HG03175 (cell line): ENCODE data around the gene IL31.
"Not testable (repeated sequence)": the region's sequence is repeated elsewhere in the genome, so short reads cannot be mapped to it uniquely, and the experiment has no call there.

Source experiments
- ATAC-seq: cut with Tn5 transposase; IDR thresholded peaks from one replicate; pipeline ENCODE4 v1.9.1; 2021; ENCODE audit warnings: mild to moderate bottlenecking, moderate library complexity; ENCODE audit not compliant: unreplicated experiment

The IL31 gene

DNA sequence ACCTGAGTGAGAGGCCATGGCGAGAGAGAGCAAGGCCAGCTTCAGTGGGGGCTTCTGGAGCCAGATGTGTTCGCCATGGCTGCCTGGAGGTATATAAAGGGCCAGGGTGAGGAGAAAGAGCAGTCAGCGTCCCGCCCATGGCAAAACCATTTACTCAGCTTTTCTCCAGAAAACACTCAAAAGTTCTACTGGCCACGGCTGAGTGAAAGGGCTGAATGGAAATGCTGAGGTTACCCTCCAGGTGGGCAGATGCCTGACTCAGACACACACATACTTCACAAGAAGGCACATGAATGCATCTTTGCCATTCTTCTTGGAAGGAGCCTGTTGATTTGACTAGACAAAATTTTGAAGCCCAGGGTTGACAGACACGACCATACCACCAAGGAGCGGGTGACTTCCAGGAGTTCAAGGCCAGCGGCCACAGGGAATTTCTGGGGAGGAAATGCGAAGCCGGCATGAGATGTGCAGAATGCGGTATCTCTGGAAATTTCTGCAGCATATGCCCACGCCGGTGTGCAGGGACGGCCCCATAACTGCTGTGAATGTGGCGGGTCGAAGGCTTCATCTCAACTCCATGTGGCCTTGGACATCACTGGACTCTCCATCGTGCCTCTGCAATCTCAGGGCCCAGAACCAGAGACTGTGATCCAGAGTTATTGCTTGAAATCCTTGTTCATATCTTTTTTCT is at the start of gene IL31:
TSS of gene IL31 (minus strand) at position 67 of the 691 bp plus-strand sequence. CDS start at position 18, 49 bp downstream.
- ATAC-seq: no peak

GRCh38 chr12:122216445-122216844 is 42.4 kb upstream of the IL31 start:
- ATAC-seq: no peak

GRCh38 chr12:122215771-122216170 is 41.8 kb upstream of the IL31 start:
- no peak for ATAC-seq

DNA sequence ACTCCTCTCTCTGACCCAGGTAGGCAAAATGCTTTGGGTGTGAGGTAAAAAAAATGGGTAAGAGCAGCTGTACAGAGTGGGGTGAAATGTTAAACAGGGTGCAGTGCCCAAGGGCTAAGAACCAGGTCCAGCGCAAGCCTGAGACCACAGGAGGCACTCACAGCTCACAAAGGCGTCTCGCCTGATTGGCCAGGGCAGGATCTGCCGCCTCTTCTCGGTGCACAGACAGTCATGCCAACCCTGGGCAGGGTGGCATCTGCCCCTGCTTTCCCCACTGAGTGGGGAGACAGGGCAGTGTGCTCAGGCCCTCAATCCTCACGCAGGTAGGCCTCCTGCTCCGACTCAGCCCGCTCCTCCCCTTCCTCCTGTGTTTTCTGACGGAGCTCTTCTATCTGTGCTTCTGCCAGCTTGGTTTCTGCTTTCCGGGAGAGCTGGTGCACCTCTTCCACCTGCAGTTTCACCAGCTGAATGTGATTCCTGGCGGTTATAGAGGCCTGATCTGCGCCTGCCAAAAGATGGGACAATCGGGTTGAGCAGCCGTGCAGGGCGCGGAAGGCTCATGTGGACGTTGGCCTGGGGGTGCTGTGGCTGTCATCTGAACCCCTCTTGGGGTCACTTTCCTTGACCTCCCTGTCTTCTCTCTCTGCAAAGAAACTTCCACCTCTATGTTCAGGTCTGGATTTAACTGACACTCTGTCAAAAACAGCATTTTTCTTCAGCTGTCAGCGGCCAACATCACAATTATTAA is 34.2 kb upstream of the IL31 start:
- no peak for ATAC-seq

- ATAC-seq: no peak
Observed at GRCh38 chr12:122207391-122207790, 33.4 kb upstream of the IL31 start.

DNA sequence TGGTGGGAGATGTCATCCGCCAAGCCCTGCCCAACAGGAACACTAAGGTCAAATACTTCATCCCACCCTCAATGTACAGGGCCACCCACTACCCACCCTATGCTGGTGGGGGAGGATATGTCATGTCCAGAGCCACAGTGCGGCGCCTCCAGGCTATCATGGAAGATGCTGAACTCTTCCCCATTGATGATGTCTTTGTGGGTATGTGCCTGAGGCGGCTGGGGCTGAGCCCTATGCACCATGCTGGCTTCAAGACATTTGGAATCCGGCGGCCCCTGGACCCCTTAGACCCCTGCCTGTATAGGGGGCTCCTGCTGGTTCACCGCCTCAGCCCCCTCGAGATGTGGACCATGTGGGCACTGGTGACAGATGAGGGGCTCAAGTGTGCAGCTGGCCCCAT is 33.0 kb upstream of the IL31 start:
- no peak for ATAC-seq

GRCh38 chr12:122206111-122206881 is 32.3 kb upstream of the IL31 start:
- no peak for ATAC-seq

- ATAC-seq: no peak
Observed at GRCh38 chr12:122205053-122205925, 31.3 kb upstream of the IL31 start.

DNA sequence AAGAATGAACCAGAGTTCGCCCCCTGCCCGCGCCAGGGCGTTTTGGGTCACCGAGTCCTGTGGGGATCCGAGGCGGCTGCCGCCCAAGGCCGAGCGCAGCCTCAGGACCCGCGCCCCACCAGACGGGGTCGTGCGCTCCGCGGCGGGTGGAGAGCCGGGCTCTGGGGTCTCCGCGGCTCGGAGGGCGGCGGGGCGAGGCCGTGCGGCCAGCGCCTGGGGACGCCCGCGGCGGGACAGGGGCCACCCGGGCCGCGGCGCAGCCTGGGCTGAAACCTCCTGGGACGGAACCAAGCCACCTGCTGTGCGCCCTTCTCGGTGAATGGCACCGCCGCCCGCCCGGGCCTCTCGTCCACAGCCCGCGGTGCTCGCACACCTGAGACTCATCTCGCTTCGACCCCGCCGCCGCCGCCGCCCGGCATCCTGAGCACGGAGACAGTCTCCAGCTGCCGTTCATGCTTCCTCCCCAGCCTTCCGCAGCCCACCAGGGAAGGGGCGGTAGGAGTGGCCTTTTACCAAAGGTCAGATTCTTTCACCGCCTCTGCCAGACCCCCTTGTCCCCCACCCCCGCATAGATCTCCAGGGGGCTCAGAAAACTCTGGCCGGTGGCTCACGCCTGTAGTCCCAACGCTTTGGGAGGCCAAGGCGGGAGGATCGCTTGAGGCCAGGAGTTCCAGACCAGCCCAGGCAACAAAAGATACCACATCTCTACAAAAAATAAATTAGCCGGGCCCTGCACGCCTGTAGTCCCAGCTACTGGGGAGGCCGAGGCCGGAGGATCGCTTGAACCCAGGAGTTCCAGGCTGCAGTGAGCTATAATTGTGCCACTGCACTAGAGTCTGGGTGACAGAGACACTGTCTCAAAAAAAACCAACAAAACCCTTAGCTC is 30.4 kb upstream of the IL31 start:
- no peak for ATAC-seq

- no peak for ATAC-seq
Observed at GRCh38 chr12:122203301-122204166, 29.5 kb upstream of the IL31 start, which contains the start of gene B3GNT4. Gene B3GNT4, plus strand, starts transcription at chr12:122203709. Its CDS starts 910 bp downstream, at chr12:122204619.

DNA sequence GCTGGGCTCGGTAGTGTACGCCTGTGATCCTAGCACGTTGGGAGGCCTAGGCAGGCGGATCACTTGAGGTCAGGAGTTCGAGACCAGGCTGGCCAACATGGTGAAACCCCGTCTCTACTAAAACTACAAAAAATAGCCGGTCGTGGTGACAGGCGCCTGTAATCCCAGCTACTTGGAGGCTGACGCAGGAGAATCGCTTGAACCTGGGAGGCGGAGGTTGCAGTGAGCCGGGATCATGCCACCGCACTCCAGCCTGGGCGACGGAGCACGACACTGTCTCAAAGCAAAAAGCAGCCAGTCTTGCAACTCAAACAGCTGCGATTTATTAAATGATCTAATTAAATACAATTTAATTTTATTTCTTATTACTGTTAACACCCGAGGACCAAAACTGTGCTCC is 28.8 kb upstream of the IL31 start:
- ATAC-seq: not testable (repeated sequence)

GRCh38 chr12:122202017-122202416 is 28.0 kb upstream of the IL31 start:
- ATAC-seq: no peak

DNA sequence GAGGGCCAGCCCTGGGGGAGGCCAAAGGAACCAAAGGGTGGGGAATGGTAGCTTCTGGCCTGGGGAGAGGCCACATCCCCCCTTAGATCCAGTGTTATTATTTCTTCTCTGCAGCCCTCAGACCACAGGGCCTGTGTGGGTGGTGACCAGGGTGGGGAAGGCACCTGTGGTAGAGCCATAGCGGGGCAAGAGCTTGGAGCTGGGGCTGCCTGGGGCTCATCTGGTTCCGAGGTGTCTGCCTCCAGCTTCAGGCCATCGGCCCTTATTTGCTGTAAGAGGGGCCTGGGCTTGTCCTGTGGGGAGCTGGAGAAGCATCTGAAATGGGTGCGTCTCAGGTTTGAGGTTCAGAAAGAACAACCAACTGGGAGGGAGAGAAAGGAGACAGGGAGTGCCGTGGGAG is 27.4 kb upstream of the IL31 start:
- ATAC-seq: no peak

- no peak for ATAC-seq
Observed at GRCh38 chr12:122200541-122201175, 26.6 kb upstream of the IL31 start.

GRCh38 chr12:122199484-122200355 is 25.7 kb upstream of the IL31 start:
- no peak for ATAC-seq

DNA sequence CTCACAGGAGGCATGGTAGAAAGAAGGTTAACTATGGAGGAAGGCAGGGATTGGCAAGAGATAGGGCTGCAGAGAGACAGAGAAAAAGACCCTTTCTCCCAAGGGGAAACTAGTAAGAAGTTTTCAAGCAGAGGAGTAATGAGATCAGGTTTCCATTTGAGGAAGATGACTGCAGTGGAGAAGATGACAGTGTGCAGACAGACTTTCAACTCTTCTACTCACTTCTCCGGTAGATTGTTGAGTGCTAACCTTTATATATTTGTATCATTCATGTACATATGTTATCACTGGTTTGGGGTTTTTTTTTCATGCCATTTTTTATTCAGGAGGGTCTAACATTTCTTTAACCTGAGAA is 23.6 kb upstream of the IL31 start:
- ATAC-seq: no peak

GRCh38 chr12:122195405-122195804 is 21.4 kb upstream of the IL31 start:
- no peak for ATAC-seq
